GM10266 (cell line): Measurements from ENCODE around the gene TRAPPC1.
"Not testable (repeated sequence)": the region's sequence is repeated elsewhere in the genome, so short reads cannot be mapped to it uniquely, and the experiment has no call there.

ENCODE experiments used
- DNase-seq: peaks from one replicate; pipeline ENCODE4 v3.0.0; 2012; ENCODE audit errors: extremely low spot score
- CTCF ChIP-seq: IDR thresholded peaks from 2 replicates; pipeline ENCODE4 v1.5.1; 2012; ENCODE audit warnings: mild to moderate bottlenecking, low read depth; ENCODE audit not compliant: control insufficient read depth, insufficient read depth; ENCODE audit errors: missing control alignments

TRAPPC1 gene

GRCh38 chr17:7967751-7968150 lies 36.0 kb upstream of the TRAPPC1 start:
- no peak for DNase-seq
- TF ChIP-seq CTCF, result no peak

- no peak for TF ChIP-seq CTCF
Observed at GRCh38 chr17:7961421-7961820, 29.7 kb upstream of the TRAPPC1 start.

GRCh38 chr17:7959503-7960253 lies 27.9 kb upstream of the TRAPPC1 start:
- no peak for DNase-seq
- TF ChIP-seq CTCF, result no peak

More at GRCh38 chr17:7961421-7961820, 29.7 kb upstream of the TRAPPC1 start:
- DNase-seq, result no peak

GRCh38 chr17:7956228-7956965 lies 24.7 kb upstream of the TRAPPC1 start:
- no peak for TF ChIP-seq CTCF
- no peak for DNase-seq

GRCh38 chr17:7955414-7956227 lies 23.9 kb upstream of the TRAPPC1 start:
- no peak for DNase-seq

GRCh38 chr17:7953266-7953665 lies 21.5 kb upstream of the TRAPPC1 start:
- DNase-seq, result not testable (repeated sequence)

More at GRCh38 chr17:7955414-7956227, 23.9 kb upstream of the TRAPPC1 start:
- TF ChIP-seq CTCF, result no peak

- peak; percentile 61 for DNase-seq
- TF ChIP-seq CTCF, result no peak
Observed at GRCh38 chr17:7951143-7951792, 19.5 kb upstream of the TRAPPC1 start.
